H1 (cell line): ENCODE measurements around the gene MYH11. TPM values are rescaled to one million over a fixed set of nuclear protein-coding genes. Genes with fewer than 3 reads are reported as not detected.

Experiments used
- CTCF ChIA-PET: fragments of 300-600 bp; sonication (Branson Sonifier 250); formaldehyde crosslinking; loops from one replicate; lab custom pipeline; 2021; ENCODE audit not compliant: partially characterized antibody; lab: Charles Lee
- POLR2A ChIA-PET: fragments of 300-600 bp; sonication (Branson Sonifier 250); formaldehyde crosslinking; loops from one replicate; lab custom pipeline; 2021; ENCODE audit warnings: inconsistent platforms; ENCODE audit not compliant: partially characterized antibody; lab: Charles Lee
- DNase-seq, 2 experiments: peaks; one replicate each; pipeline versions ENCODE4 v3.0.0 to v3.0.0-alpha.2; 2010 to 2022; ENCODE audit warnings: low spot score in 2 of 2, low read depth in 1 of 2, mixed read lengths in 1 of 2
- FAIRE-seq: peaks from 2 replicates; lab custom pipeline; 2011; peaks lifted over from hg19 to GRCh38; lab: Jason Lieb, UNC
- H2AFZ ChIP-seq: 2 replicates; pipeline ENCODE4 v1.8.1; 2012; ENCODE audit warnings: low read length, inconsistent platforms
- H2AK5ac ChIP-seq: 2 replicates; pipeline ENCODE4 v1.6.1; 2013; ENCODE audit warnings: low read depth, low read length
- H2BK120ac ChIP-seq: replicated peaks from 2 replicates; pipeline ENCODE3; 2013; ENCODE audit warnings: low read depth, low read length, inconsistent platforms
- H2BK12ac ChIP-seq: 2 replicates; pipeline ENCODE4 v1.6.1; 2013; ENCODE audit warnings: low read depth, low read length
- H2BK15ac ChIP-seq: 2 replicates; pipeline ENCODE4 v1.6.1; 2013; ENCODE audit warnings: low read length
- H2BK20ac ChIP-seq: 2 replicates; pipeline ENCODE4 v1.6.1; 2013; ENCODE audit warnings: low read length
- H2BK5ac ChIP-seq: 2 replicates; pipeline ENCODE4 v1.6.1; 2013; ENCODE audit warnings: low read depth, low read length
- H3K14ac ChIP-seq: 2 replicates; pipeline ENCODE4 v1.6.1; 2013; ENCODE audit warnings: inconsistent platforms; ENCODE audit not compliant: insufficient read length
- H3K18ac ChIP-seq: 2 replicates; pipeline ENCODE4 v1.6.1; 2013; ENCODE audit warnings: low read length; ENCODE audit errors: extremely low read depth
- H3K23ac ChIP-seq: 2 replicates; pipeline ENCODE4 v1.6.1; 2013; ENCODE audit warnings: inconsistent platforms; ENCODE audit not compliant: insufficient read length
- H3K23me2 ChIP-seq: 2 replicates; pipeline ENCODE4 v1.6.1; 2013; ENCODE audit warnings: low read depth, low read length
- H3K27ac ChIP-seq: 2 replicates; pipeline ENCODE4 v1.6.1; 2011; ENCODE audit warnings: low read depth, low read length, inconsistent platforms
- H3K27me3 ChIP-seq, 4 experiments: replicated peaks in 1 of 4; 1 replicate in 1 of 4; 2 replicates in 3 of 4; pipeline versions ENCODE4 v1.6.1 to v1.8.1; 2011 to 2013; ENCODE audit warnings: low read length in 3 of 4, mild to moderate bottlenecking in 3 of 4, inconsistent platforms in 2 of 4, mixed read lengths in 2 of 4, moderate library complexity in 1 of 4; ENCODE audit not compliant: control insufficient read depth in 3 of 4, insufficient read depth in 3 of 4; ENCODE audit errors: extremely low read depth in 1 of 4
- H3K36me3 ChIP-seq, 4 experiments: 2 replicates each; pipeline versions ENCODE4 v1.6.1 to v1.8.1; 2011 to 2013; ENCODE audit warnings: mild to moderate bottlenecking in 4 of 4, low read length in 3 of 4, moderate library complexity in 2 of 4, control low read depth in 1 of 4, inconsistent platforms in 1 of 4; ENCODE audit not compliant: insufficient read depth in 4 of 4, control insufficient read depth in 2 of 4
- H3K4ac ChIP-seq: replicated peaks from 2 replicates; pipeline ENCODE3; 2013; ENCODE audit warnings: low read length, low read depth, mixed read lengths, inconsistent platforms; ENCODE audit not compliant: insufficient read length
- H3K4me1 ChIP-seq, 4 experiments: replicated peaks in 1 of 4; 1 replicate in 1 of 4; 2 replicates in 3 of 4; pipeline versions ENCODE4 v1.6.1 to v1.8.1; 2011 to 2013; ENCODE audit warnings: low read length in 3 of 4, inconsistent platforms in 2 of 4, mixed read lengths in 1 of 4; ENCODE audit not compliant: insufficient read depth in 4 of 4, control insufficient read depth in 3 of 4
- H3K4me2 ChIP-seq, 2 experiments: 2 replicates each; pipeline versions ENCODE4 v1.6.1 to v1.8.1; 2011 to 2013; ENCODE audit warnings: low read depth in 2 of 2, low read length in 2 of 2, control low read depth in 1 of 2, inconsistent platforms in 1 of 2, mild to moderate bottlenecking in 1 of 2; ENCODE audit not compliant: insufficient read depth in 1 of 2
- H3K4me3 ChIP-seq, 4 experiments: fragments of 200-600, 300-600 bp in 1 of 4; sonication (generic), shearing (Covaris generic), sonication (Bioruptor Twin) in 1 of 4; 2 replicates each; pipeline versions ENCODE4 v1.5.1 to v1.8.1; 2011 to 2016; ENCODE audit warnings: low read length in 4 of 4, low read depth in 3 of 4, control low read depth in 2 of 4, inconsistent platforms in 2 of 4, mild to moderate bottlenecking in 2 of 4, mixed read lengths in 1 of 4, moderate library complexity in 1 of 4; ENCODE audit not compliant: insufficient read depth in 2 of 4; ENCODE audit errors: extremely low read depth in 1 of 4
- H3K56ac ChIP-seq: replicated peaks from 2 replicates; pipeline ENCODE3; 2013; ENCODE audit warnings: low read depth, mild to moderate bottlenecking, mixed read lengths, low read length, inconsistent platforms; ENCODE audit not compliant: insufficient read length
- H3K79me1 ChIP-seq: 2 replicates; pipeline ENCODE4 v1.6.1; 2013; ENCODE audit warnings: low read depth, low read length, control low read depth
- H3K79me2 ChIP-seq, 2 experiments: 2 replicates each; pipeline versions ENCODE4 v1.6.1 to v1.8.1; 2012 to 2013; ENCODE audit warnings: low read length in 2 of 2, mild to moderate bottlenecking in 2 of 2, inconsistent platforms in 1 of 2; ENCODE audit not compliant: insufficient read depth in 2 of 2, control insufficient read depth in 1 of 2
- H3K9ac ChIP-seq, 4 experiments: replicated peaks in 1 of 4; 1 replicate in 1 of 4; 2 replicates in 3 of 4; pipeline versions ENCODE4 v1.6.1 to v1.8.1; 2011 to 2013; ENCODE audit warnings: low read depth in 3 of 4, low read length in 3 of 4, control low read depth in 2 of 4, mild to moderate bottlenecking in 2 of 4, moderate library complexity in 2 of 4, inconsistent platforms in 1 of 4; ENCODE audit errors: extremely low read depth in 1 of 4
- H3K9me3 ChIP-seq, 2 experiments: 2 replicates each; pipeline versions ENCODE4 v1.6.1 to v1.8.1; 2012 to 2013; ENCODE audit warnings: mild to moderate bottlenecking in 2 of 2, moderate library complexity in 2 of 2, control low read depth in 1 of 2, inconsistent platforms in 1 of 2, low read depth in 1 of 2, low read length in 1 of 2, mixed read lengths in 1 of 2; ENCODE audit not compliant: insufficient read depth in 2 of 2
- H4K20me1 ChIP-seq, 2 experiments: replicated peaks in 1 of 2; 2 replicates each; pipeline versions ENCODE3 to v1.8.1; 2011 to 2013; ENCODE audit warnings: inconsistent platforms in 2 of 2, low read length in 2 of 2, mild to moderate bottlenecking in 1 of 2; ENCODE audit not compliant: insufficient read depth in 2 of 2, control insufficient read depth in 1 of 2
- H4K5ac ChIP-seq: 2 replicates; pipeline ENCODE4 v1.6.1; 2013; ENCODE audit warnings: low read length, low read depth, mixed read lengths, inconsistent platforms; ENCODE audit not compliant: insufficient read length
- H4K8ac ChIP-seq: 2 replicates; pipeline ENCODE4 v1.8.0; 2013; ENCODE audit warnings: mild to moderate bottlenecking, moderate library complexity, low read length, inconsistent platforms; ENCODE audit not compliant: insufficient read depth; ENCODE audit errors: extremely low read depth
- H4K91ac ChIP-seq: replicated peaks from 2 replicates; pipeline ENCODE3; 2013; ENCODE audit warnings: low read length, mixed read lengths, inconsistent platforms; ENCODE audit not compliant: insufficient read length
- ATF3 ChIP-seq: IDR thresholded peaks from 2 replicates; pipeline ENCODE4 v1.6.1; 2011; ENCODE audit warnings: low read depth, mild to moderate bottlenecking, low read length; ENCODE audit not compliant: insufficient read depth
- BCL11A ChIP-seq, 2 experiments: IDR thresholded peaks; one replicate each; pipeline ENCODE4 v1.6.1; 2011; ENCODE audit warnings: low read depth in 2 of 2, low read length in 2 of 2, mild to moderate bottlenecking in 2 of 2
- CBX8 ChIP-seq: fragments of 300-800, 300-1000 bp; sonication (generic); IDR thresholded peaks from 2 replicates; pipeline ENCODE4 v1.7.1; 2016; ENCODE audit warnings: low read depth, low read length, borderline replicate concordance
- CTCF ChIP-seq, 3 experiments: IDR thresholded peaks; 1 replicate in 2 of 3; 2 replicates in 1 of 3; pipeline versions ENCODE4 v1.5.1 to v1.6.1; 2011; ENCODE audit warnings: low read length in 3 of 3, mild to moderate bottlenecking in 3 of 3, inconsistent platforms in 2 of 3, low read depth in 1 of 3, moderate library complexity in 1 of 3; ENCODE audit not compliant: insufficient read depth in 1 of 3; ENCODE audit errors: control extremely low read depth in 1 of 3
- MAX ChIP-seq: IDR thresholded peaks from 2 replicates; pipeline ENCODE4 v1.6.1; 2012; ENCODE audit warnings: inconsistent platforms
- POLR2AphosphoS5 ChIP-seq: IDR thresholded peaks from 2 replicates; pipeline ENCODE4 v1.6.1; 2011; ENCODE audit warnings: low read depth, low read length
- SIRT6 ChIP-seq: IDR thresholded peaks from one replicate; pipeline ENCODE4 v1.7.1; 2012; ENCODE audit warnings: low read length, inconsistent platforms
- TAF7 ChIP-seq: optimal IDR thresholded peaks from 2 replicates; pipeline ENCODE3; 2011; ENCODE audit warnings: low read depth, mild to moderate bottlenecking, inconsistent platforms, low read length, moderate library complexity, borderline replicate concordance
- TEAD4 ChIP-seq: IDR thresholded peaks from 2 replicates; pipeline ENCODE4 v1.6.1; 2012; ENCODE audit warnings: low read depth, low read length, inconsistent platforms, mixed read lengths
- USF2 ChIP-seq: IDR thresholded peaks from 2 replicates; pipeline ENCODE4 v1.6.1; 2011; ENCODE audit warnings: low read length, improper control_type of control experiment
- WGBS, 2 experiments: shearing (Covaris generic) in 1 of 2; methylation state at CpG; one replicate each; pipeline versions ENCODE4 v1.1.6 to v1.1.7; 2013 to 2015; ENCODE audit warnings: low lambda C conversion rate in 2 of 2, mixed read lengths in 2 of 2, inconsistent platforms in 1 of 2, low coverage in 1 of 2, missing lambda C conversion rate in 1 of 2; ENCODE audit not compliant: insufficient replicate concordance in 2 of 2, insufficient coverage in 1 of 2, insufficient read length in 1 of 2; ENCODE audit errors: extremely low coverage in 1 of 2, missing lambda C conversion rate in 1 of 2; 5-methylcytosine and 5-hydroxymethylcytosine counted together
- polyA plus RNA-seq, 7 experiments: library from polyadenylated mRNA; depleted of rRNA in 3 of 7; stranded (reverse) in 5 of 7; unstranded in 2 of 7; fragments of >200 nt in 5 of 7; fragments of 200-250 nt in 2 of 7; gene quantifications; 1 replicate in 5 of 7; 2 replicates in 1 of 7; 4 replicates in 1 of 7; pipeline versions ENCODE4 v1.2.1 to v1.2.3, GENCODE V29; 2011 to 2013; ENCODE audit warnings: missing spikeins in 2 of 7, mixed read lengths in 2 of 7
- total RNA-seq: library from RNA; stranded (reverse); fragmentation: NEBNext Ultra II Directional; extraction: Animal tissue kit (Norgen Biotek cat#: 25700); gene quantifications from 2 replicates; pipeline ENCODE4 v1.2.1, GENCODE V29; 2021

The MYH11 gene
- total and polyA plus RNA-seq, 2 of the 8 experiments (the other 6 are each of a cell fraction or from before 2014, with no cell fraction given) = 0.11 to 0.78 TPM

GRCh38 chr16:15677447-15677846 lies 179.4 kb downstream of the MYH11 start:
- H2BK12ac ChIP-seq = no peak overlapping the region
- H3K27me3 ChIP-seq = no peaks in the 10 kb centered on the region
- H3K23ac ChIP-seq = no peak overlapping the region
- H3K14ac ChIP-seq = no peak overlapping the region
- H3K56ac ChIP-seq = no peak overlapping the region
- H2BK15ac ChIP-seq = no peak overlapping the region
- FAIRE-seq (no peak), DNase-seq (no peak)
- H4K20me1 ChIP-seq = no peaks in the 10 kb centered on the region
- no peak overlapping the region for H4K8ac ChIP-seq
- ChIA-PET CTCF (no interaction called here), POLR2A (no interaction called here)
- no peaks in the 10 kb centered on the region for H3K79me1 ChIP-seq
- no peak overlapping the region for H4K91ac ChIP-seq
- H3K9ac ChIP-seq = no peak overlapping the region
- no peak overlapping the region for H3K4ac ChIP-seq
- no peak overlapping the region for H3K27ac ChIP-seq
- no peaks in the 10 kb centered on the region for H3K23me2 ChIP-seq
- H3K18ac ChIP-seq = no peak overlapping the region
- no peak overlapping the region for H2BK20ac ChIP-seq
- H2BK5ac ChIP-seq = no peak overlapping the region; the same call in 1 of the 2 replicates
- 91% methylated on average over 5 of the region's 5 CpGs; no CpG with 5 or more reads in 1 of the 2 experiments for WGBS, 2 experiments
- H3K79me2 ChIP-seq = no peaks in the 10 kb centered on the region
- no peak overlapping the region for H2AFZ ChIP-seq
- H2AK5ac ChIP-seq = no peak overlapping the region
- TF ChIP-seq TEAD4 (no peak), BCL11A (IDR thresholded peaks at IDR 0.05; ENCODE audit: low read depth in 2 of 2, low read length in 2 of 2) (no peak), ATF3 (no peak), SIRT6 (no peak), POLR2AphosphoS5 (no peak), TAF7 (no peak), CBX8 (no peak), CTCF (IDR thresholded peaks at IDR 0.05; ENCODE audit: control extremely low read depth in 1 of 3, insufficient read depth in 1 of 3, low read depth in 1 of 3, low read length in 3 of 3) (no peak), USF2 (no peak), MAX (no peak)
- H2BK120ac ChIP-seq = no peak overlapping the region
- peaks cover under 1 to 7% (median 4%) of the 10 kb centered on the region in 4 experiments; a peak in 4 of 8 replicates for H3K36me3 ChIP-seq
- H3K4me2 ChIP-seq = no peak overlapping the region
- no peak overlapping the region for H3K4me3 ChIP-seq
- H3K4me1 ChIP-seq = no peaks in the 10 kb centered on the region; a peak in 1 of 7 replicates
- no peaks in the 10 kb centered on the region for H3K9me3 ChIP-seq
- H4K5ac ChIP-seq = no peak overlapping the region
